GM19467 (cell line): ENCODE data around the gene NLGN2.

Experiments used
- ATAC-seq: cut with Tn5 transposase; IDR thresholded peaks from one replicate; pipeline ENCODE4 v1.9.1; 2021; ENCODE audit warnings: mild to moderate bottlenecking, moderate library complexity; ENCODE audit not compliant: unreplicated experiment

NLGN2 gene

GRCh38 chr17:7463372-7463846, 55.8 kb downstream of the NLGN2 start:
- ATAC-seq = no peak

GRCh38 chr17:7464081-7464480, 56.4 kb downstream of the NLGN2 start:
- ATAC-seq = no peak

- ATAC-seq = no peak
Measured at GRCh38 chr17:7465597-7466275, 58.1 kb downstream of the NLGN2 start.

GRCh38 chr17:7466318-7466638, 58.6 kb downstream of the NLGN2 start:
- ATAC-seq = no peak

- ATAC-seq = no peak
Measured at GRCh38 chr17:7466639-7467341, 59.1 kb downstream of the NLGN2 start.

- no peak for ATAC-seq
Measured at GRCh38 chr17:7467498-7467897, 59.9 kb downstream of the NLGN2 start.

- ATAC-seq = no peak
Measured at GRCh38 chr17:7468290-7468689, 60.6 kb downstream of the NLGN2 start.

- no peak for ATAC-seq
Measured at GRCh38 chr17:7468804-7469389, 61.3 kb downstream of the NLGN2 start.
